GM21447 (cell line): ENCODE data around the gene ABCC10.
"Not testable (repeated sequence)": the region's sequence is repeated elsewhere in the genome, so short reads cannot be mapped to it uniquely, and the experiment has no call there.

Source experiments
- ATAC-seq: cut with Tn5 transposase; IDR thresholded peaks from one replicate; pipeline ENCODE4 v1.9.1; 2021; ENCODE audit not compliant: unreplicated experiment

Gene ABCC10

GRCh38 chr6:43494321-43494720, 67.0 kb downstream of the ABCC10 start:
- no peak for ATAC-seq

- ATAC-seq: no peak
Measured at GRCh38 chr6:43494766-43495165, 67.4 kb downstream of the ABCC10 start.

GRCh38 chr6:43495409-43495941, 68.1 kb downstream of the ABCC10 start:
- no peak for ATAC-seq

- no peak for ATAC-seq
Measured at GRCh38 chr6:43496370-43497128, 69.2 kb downstream of the ABCC10 start.

- no peak for ATAC-seq
Measured at GRCh38 chr6:43497129-43497396, 69.7 kb downstream of the ABCC10 start.

GRCh38 chr6:43497689-43498088, 70.3 kb downstream of the ABCC10 start:
- no peak for ATAC-seq

- ATAC-seq: not testable (repeated sequence)
Measured at GRCh38 chr6:43498291-43498690, 71.0 kb downstream of the ABCC10 start.

GRCh38 chr6:43499028-43499815, 71.9 kb downstream of the ABCC10 start:
- ATAC-seq: no peak
